T-helper 1 cell treated with Interleukin-12 subunit alpha and Interleukin-12 subunit beta and Interleukin-4 antibody, amounts not matched to agents 30 ng/mL and 1 ng/mL, for 36 hours (primary cell): ENCODE data around the gene B3GALNT2. TPM values are rescaled to one million over a fixed set of nuclear protein-coding genes. Genes with fewer than 3 reads are reported as not detected.
"Not testable (repeated sequence)": the region's sequence is repeated elsewhere in the genome, so short reads cannot be mapped to it uniquely, and the experiment has no call there.

ENCODE experiments used
- intact Hi-C: fragments of 100-400 bp; cut with micrococcal nuclease; formaldehyde crosslinking; loops from one replicate; pipeline ENCODE4 v1.15.1; 2024
- total RNA-seq: library from RNA; stranded (reverse); gene quantifications from 2 replicates; pipeline ENCODE4 v1.2.3, GENCODE V29; 2022

The B3GALNT2 gene
- total RNA-seq, 1 donor from 2014 or later = 9.2 TPM

GRCh38 chr1:235504494-235505222 is 406 bp upstream of the B3GALNT2 start:
- intact Hi-C loops = loop anchor here (1.0 to 10.0 kb wide), 22 partner anchors 9 to 1290 kb away; partner anchors contain the start of genes ARID4B, COA6, GGPS1 and HEATR1

DNA sequence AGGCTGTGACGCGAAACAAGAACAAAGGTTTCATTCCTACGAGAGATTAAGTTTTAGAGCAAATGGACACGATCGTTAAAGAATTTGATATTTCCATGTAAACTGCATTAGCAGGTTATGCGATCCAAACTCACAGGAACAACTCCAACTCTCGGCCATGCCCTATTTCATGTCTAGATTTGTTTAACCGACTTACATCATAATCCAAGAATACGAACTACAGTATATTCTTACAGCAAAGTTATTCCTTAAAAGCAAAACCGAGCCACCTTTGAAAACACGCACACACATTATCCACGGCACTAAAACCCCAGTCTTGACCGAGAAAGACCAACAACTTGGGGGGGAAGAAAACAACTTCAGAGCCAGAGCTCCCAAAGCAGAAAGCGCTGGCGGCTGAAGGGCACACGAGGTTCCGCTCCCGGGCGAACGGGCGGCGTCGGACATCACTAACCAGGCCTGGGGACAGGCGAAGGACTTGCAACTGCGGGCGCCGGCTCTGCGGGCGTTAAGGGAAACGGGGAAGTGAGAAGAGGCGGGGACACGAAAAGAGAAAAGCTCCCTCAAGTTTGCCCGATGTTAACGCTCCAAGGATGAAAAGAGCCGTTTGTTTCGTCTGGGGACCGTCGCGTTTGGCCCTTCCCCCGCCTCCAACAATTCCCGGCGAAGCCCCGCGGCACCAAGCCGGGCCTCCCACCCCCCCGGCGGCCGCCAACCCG is 690 bp downstream of the B3GALNT2 start:
- intact Hi-C loops = loop anchor here (1.0 to 10.0 kb wide), 23 partner anchors 10 to 1291 kb away; partner anchors contain the start of genes ARID4B, COA6, GGPS1 and HEATR1

DNA sequence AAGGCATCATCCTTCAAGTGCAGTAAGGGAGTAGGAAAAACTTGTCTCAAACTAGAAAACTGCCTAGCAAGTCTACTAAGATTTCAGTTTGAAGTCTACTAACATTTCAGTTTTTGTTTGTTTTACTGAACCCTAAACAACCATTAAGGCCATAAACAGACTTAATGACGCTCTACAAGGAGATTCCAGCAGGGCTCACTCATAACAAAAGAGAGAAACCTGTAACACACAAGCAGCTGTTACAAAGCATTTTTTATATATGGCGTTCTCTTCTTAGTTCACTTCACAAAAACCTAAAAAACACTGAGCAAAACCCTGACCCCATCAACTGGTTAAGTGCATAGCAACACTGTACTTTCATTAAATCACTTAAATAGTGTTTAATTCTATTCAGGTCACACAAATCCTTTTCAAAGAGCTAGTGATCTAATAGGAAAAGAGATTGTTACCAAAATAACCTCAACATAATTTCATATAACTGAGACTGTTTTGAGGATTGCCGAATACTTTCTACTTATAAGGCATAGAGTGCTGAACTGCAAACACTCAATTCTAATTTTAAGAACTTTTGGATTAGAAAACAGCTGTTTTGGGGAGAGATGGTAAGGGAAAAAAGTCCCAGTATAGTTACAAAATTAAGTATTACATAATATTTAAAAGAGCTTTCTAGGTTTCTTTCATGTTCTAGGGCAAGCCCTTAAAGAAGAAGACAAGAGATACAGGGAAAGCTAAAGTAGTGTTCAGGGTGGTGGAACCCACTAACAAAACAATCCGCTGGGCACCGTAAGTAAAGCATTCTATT is 1.4 kb downstream of the B3GALNT2 start:
- intact Hi-C loops = loop anchor here (1.0 to 10.0 kb wide), 7 partner anchors 206 to 1292 kb away; partner anchors contain the start of genes LGALS8, MTR, NID1 and RBM34

DNA sequence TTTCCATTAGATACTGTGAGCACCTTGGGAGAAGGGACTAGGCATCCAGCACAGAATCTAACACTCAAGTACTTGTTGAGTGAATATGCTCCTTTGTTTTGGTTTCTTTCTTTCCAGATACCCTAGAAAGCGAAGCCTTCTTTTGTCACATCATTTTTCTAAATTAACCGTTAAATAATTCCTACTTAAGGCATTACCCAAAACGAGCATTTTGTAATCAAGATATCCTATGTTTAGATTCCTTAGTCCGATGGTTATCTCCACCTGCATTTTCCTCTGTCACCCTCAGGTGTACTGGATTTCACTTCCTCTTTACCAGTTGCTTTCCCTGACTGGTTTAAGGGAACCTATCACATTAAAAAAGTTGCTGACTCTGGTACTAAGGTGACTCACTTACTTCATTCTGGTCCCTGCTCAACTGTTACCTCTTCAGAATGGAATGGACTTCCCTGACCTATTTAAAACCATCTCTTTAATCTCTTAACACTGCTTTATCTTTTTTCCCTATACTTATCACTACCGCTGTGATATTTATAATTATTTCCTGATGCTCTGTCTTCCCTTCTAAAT is 3.2 kb downstream of the B3GALNT2 start:
- intact Hi-C loops = loop anchor here (5.0 to 10.0 kb wide), 5 partner anchors 204 to 1294 kb away; partner anchors contain the start of genes LGALS8, MTR and NID1

GRCh38 chr1:235495551-235495950 is 8.7 kb downstream of the B3GALNT2 start:
- intact Hi-C loops = no loop called here

- intact Hi-C loops = no loop called here
Observed at GRCh38 chr1:235495030-235495429, 9.2 kb downstream of the B3GALNT2 start.

- intact Hi-C loops = no loop called here
Observed at GRCh38 chr1:235494531-235494930, 9.7 kb downstream of the B3GALNT2 start.

GRCh38 chr1:235491644-235492043 is 12.6 kb downstream of the B3GALNT2 start:
- intact Hi-C loops = no loop called here

DNA sequence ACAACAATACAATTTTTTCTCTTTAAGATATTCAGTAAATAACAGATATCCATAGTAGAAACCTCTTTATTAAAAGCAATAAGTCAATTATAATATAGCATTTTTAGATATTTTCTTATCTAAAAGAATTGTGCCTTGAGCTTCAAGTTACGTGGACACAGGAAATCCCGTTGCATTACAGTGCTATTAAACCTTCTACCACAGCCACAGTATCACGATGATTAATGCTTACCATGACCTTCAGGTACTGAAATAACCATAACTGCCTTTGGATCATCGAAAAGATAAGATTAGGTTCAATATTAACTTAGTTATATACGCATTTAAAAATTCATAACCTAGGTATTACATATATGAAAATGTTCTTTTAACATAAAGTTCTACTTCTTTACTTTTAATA is 17.9 kb downstream of the B3GALNT2 start:
- intact Hi-C loops = no loop called here

DNA sequence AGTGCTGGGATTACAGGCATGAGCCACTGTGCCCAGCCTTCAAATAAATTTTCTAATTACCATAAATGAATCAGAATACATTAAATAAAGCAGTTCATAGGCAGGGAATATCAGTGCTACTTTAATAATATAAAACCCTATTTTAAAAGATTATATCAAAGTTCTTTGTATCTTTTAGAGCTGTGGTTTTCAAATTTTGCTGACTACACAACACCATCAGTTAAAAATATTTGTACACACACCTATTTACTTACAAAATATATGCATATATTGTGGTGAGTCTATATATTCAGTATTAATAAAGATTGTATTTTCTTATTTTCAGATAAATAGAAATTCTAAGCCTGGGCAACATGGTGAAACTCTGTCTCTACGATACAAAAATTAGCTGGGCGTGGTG is 18.7 kb downstream of the B3GALNT2 start:
- intact Hi-C loops = no loop called here

DNA sequence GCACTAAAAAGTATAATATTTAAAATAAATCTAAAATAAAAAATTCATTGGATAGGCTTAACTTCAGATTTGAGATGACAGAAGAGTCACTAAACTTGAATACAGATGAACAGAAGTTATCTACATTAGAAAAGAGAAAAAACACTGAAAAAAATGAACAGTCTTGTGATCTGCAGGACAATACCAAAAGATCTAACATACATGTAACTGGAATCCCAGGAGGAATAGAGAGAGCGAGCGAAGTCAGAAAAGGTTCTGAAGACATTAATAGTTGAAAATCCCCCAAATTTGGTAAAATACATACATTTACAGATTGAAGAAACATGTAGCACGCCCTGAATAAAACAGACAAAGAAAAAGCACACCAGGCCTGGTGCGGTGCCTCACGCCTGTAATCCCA is 21.2 kb downstream of the B3GALNT2 start:
- intact Hi-C loops = no loop called here

GRCh38 chr1:235473806-235474205 is 30.4 kb downstream of the B3GALNT2 start:
- intact Hi-C loops = no loop called here

GRCh38 chr1:235470741-235471439 is 33.4 kb downstream of the B3GALNT2 start:
- intact Hi-C loops = no loop called here

GRCh38 chr1:235469897-235470296 is 34.4 kb downstream of the B3GALNT2 start:
- intact Hi-C loops = not testable (repeated sequence)

- intact Hi-C loops = no loop called here
Observed at GRCh38 chr1:235468970-235469369, 35.3 kb downstream of the B3GALNT2 start.

- intact Hi-C loops = no loop called here
Observed at GRCh38 chr1:235468004-235468403, 36.2 kb downstream of the B3GALNT2 start.

GRCh38 chr1:235465066-235465465 is 39.2 kb downstream of the B3GALNT2 start:
- intact Hi-C loops = no loop called here

DNA sequence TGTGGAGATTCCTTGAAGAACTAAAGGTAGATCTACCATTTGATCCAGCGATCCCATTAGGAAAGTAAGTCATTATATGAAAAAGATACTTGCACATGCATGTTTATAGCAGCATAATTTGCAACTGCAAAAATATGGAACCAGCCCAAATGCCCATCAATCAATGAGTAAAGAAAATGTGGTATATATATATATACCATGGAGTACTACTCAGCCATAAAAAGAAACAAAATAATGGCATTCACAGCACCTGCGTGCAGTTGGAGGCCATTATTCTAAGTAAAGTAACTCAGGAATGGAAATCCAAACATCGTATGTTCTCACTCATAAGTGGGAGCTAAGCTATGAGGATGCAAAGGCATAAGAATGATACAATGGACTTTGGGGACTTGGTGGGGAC is 41.4 kb downstream of the B3GALNT2 start:
- intact Hi-C loops = loop anchor here (2.0 kb wide), 1 partner anchor 42 kb away; the partner anchor contains the start of gene B3GALNT2

DNA sequence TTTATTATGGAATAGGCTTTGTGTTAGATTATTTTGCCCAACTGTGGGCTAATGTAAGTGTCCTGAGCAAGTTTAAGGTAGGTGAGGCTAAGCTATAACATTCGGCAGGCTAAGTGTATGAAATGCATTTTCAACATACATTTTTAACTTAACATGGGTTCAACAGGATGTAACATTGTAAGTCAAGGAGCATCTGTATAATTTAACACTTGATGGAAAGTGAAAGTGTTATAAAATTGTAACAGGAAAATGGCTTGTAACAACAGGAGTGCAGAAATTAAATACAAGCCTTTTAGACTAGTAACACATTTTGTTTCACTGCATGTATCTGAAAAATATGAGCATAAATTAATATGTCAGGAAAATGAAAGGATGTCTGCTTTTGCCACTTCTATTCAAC is 42.3 kb downstream of the B3GALNT2 start:
- intact Hi-C loops = loop anchor here (2.0 kb wide), 1 partner anchor 43 kb away; the partner anchor contains the start of gene B3GALNT2

DNA sequence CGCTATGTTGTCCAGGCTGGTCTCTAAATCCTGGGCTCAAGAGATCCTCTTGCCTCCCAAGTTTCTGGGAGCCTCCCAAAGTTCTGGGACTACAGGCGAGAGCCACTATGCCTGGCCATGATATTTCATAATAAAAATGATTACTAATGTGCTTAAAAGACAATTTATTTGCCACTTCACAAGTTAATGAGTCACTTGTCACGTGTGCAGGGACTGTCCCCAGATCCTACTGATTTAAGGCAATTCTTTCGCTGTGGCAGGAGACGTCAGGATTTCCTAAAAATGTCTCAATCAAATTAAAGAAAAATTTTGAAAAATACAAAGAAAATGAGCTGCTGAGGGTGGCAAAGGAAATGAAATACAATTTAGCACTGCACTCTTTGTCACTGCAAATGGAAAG is 43.5 kb downstream of the B3GALNT2 start:
- intact Hi-C loops = no loop called here
